SW480 (cell line): ENCODE data around the gene WNK3.

ENCODE experiments used
- DNase-seq: peaks from one replicate; pipeline ENCODE4 v3.0.0-alpha.2; 2016; ENCODE audit warnings: low spot score

WNK3 gene

GRCh38 chrX:54238588-54238987, 119.3 kb downstream of the WNK3 start:
- DNase-seq: no peak

- DNase-seq: no peak
Observed at GRCh38 chrX:54237014-54237413, 120.8 kb downstream of the WNK3 start.

- DNase-seq: no peak
Observed at GRCh38 chrX:54230435-54231148, 127.3 kb downstream of the WNK3 start.

- no peak for DNase-seq
Observed at GRCh38 chrX:54223581-54223980, 134.3 kb downstream of the WNK3 start.

GRCh38 chrX:54213603-54214002, 144.2 kb downstream of the WNK3 start:
- DNase-seq: no peak

GRCh38 chrX:54208531-54208930, 149.3 kb downstream of the WNK3 start:
- DNase-seq: no peak

- no peak for DNase-seq
Observed at GRCh38 chrX:54198262-54198661, 159.6 kb downstream of the WNK3 start.

- DNase-seq: no peak
Observed at GRCh38 chrX:54194982-54195588, 162.8 kb downstream of the WNK3 start.

- no peak for DNase-seq
Observed at GRCh38 chrX:54193085-54193821, 164.6 kb downstream of the WNK3 start.

GRCh38 chrX:54184474-54184873, 173.4 kb downstream of the WNK3 start:
- no peak for DNase-seq

GRCh38 chrX:54182864-54183613, 174.8 kb downstream of the WNK3 start, which contains the start of gene FAM120C:
Gene FAM120C (minus strand): TSS chrX:54183254. CDS start chrX:54183198, 56 bp downstream.
- peak; percentile 75 for DNase-seq

GRCh38 chrX:54182194-54182863, 175.5 kb downstream of the WNK3 start:
- peak; percentile 60 for DNase-seq

GRCh38 chrX:54181202-54181953, 176.5 kb downstream of the WNK3 start:
- DNase-seq: no peak

GRCh38 chrX:54180403-54180802, 177.4 kb downstream of the WNK3 start:
- no peak for DNase-seq

GRCh38 chrX:54178100-54178940, 179.5 kb downstream of the WNK3 start:
- peak; percentile 34 for DNase-seq

GRCh38 chrX:54177306-54177705, 180.5 kb downstream of the WNK3 start:
- DNase-seq: no peak

GRCh38 chrX:54173791-54174190, 184.1 kb downstream of the WNK3 start:
- no peak for DNase-seq

- no peak for DNase-seq
Observed at GRCh38 chrX:54172455-54172854, 185.4 kb downstream of the WNK3 start.

- DNase-seq: no peak
Observed at GRCh38 chrX:54171527-54172250, 186.2 kb downstream of the WNK3 start.
